HG03439 (cell line): Measurements from ENCODE around the gene LAMA2.
"Not testable (repeated sequence)": the region's sequence is repeated elsewhere in the genome, so short reads cannot be mapped to it uniquely, and the experiment has no call there.

Source experiments
- ATAC-seq: cut with Tn5 transposase; IDR thresholded peaks from one replicate; pipeline ENCODE4 v1.9.1; 2021; ENCODE audit warnings: mild to moderate bottlenecking, moderate library complexity; ENCODE audit not compliant: unreplicated experiment

LAMA2 gene

GRCh38 chr6:129007701-129008373, 124.9 kb downstream of the LAMA2 start:
- ATAC-seq, result no peak

GRCh38 chr6:129008591-129008990, 125.7 kb downstream of the LAMA2 start:
- ATAC-seq, result no peak

GRCh38 chr6:129009851-129010250, 126.9 kb downstream of the LAMA2 start:
- ATAC-seq, result no peak

GRCh38 chr6:129014302-129014701, 131.4 kb downstream of the LAMA2 start:
- ATAC-seq, result no peak

GRCh38 chr6:129015721-129016120, 132.8 kb downstream of the LAMA2 start:
- no peak for ATAC-seq

GRCh38 chr6:129016844-129017243, 133.9 kb downstream of the LAMA2 start:
- ATAC-seq, result no peak

- no peak for ATAC-seq
Observed at GRCh38 chr6:129022011-129022553, 139.1 kb downstream of the LAMA2 start.

GRCh38 chr6:129026601-129027000, 143.7 kb downstream of the LAMA2 start:
- ATAC-seq, result no peak

- ATAC-seq, result no peak
Observed at GRCh38 chr6:129029778-129030177, 146.8 kb downstream of the LAMA2 start.

- ATAC-seq, result no peak
Observed at GRCh38 chr6:129030215-129030614, 147.3 kb downstream of the LAMA2 start.

- no peak for ATAC-seq
Observed at GRCh38 chr6:129031051-129031599, 148.2 kb downstream of the LAMA2 start.

- no peak for ATAC-seq
Observed at GRCh38 chr6:129032602-129033001, 149.7 kb downstream of the LAMA2 start.

- no peak for ATAC-seq
Observed at GRCh38 chr6:129033180-129033579, 150.2 kb downstream of the LAMA2 start.

- no peak for ATAC-seq
Observed at GRCh38 chr6:129033581-129033980, 150.6 kb downstream of the LAMA2 start.

GRCh38 chr6:129041563-129041962, 158.6 kb downstream of the LAMA2 start:
- no peak for ATAC-seq

- ATAC-seq, result no peak
Observed at GRCh38 chr6:129046526-129046925, 163.6 kb downstream of the LAMA2 start.

GRCh38 chr6:129047834-129048233, 164.9 kb downstream of the LAMA2 start:
- ATAC-seq, result no peak

GRCh38 chr6:129050086-129050485, 167.1 kb downstream of the LAMA2 start:
- ATAC-seq, result no peak

- ATAC-seq, result not testable (repeated sequence)
Observed at GRCh38 chr6:129053143-129053542, 170.2 kb downstream of the LAMA2 start.

- ATAC-seq, result no peak
Observed at GRCh38 chr6:129055796-129056195, 172.9 kb downstream of the LAMA2 start.

GRCh38 chr6:129059650-129060049, 176.7 kb downstream of the LAMA2 start:
- no peak for ATAC-seq

- no peak for ATAC-seq
Observed at GRCh38 chr6:129069006-129069405, 186.1 kb downstream of the LAMA2 start.

GRCh38 chr6:129073051-129073450, 190.1 kb downstream of the LAMA2 start:
- ATAC-seq, result no peak
